Measurements from ENCODE around the gene SORBS2. TPM values are rescaled to one million over a fixed set of nuclear protein-coding genes. Genes with fewer than 3 reads are reported as not detected.

Gene SORBS2
- total and polyA plus RNA-seq, 2 of the 4 experiments (the other 2 are of a cell fraction), result 0.18 TPM; not detected in 1

- H3K9me1 ChIP-seq (ENCODE audit: insufficient read depth, low read length), result no peaks in the 10 kb centered on the region
- no TSS peak for BruUV-seq (replicated peaks)
- no peak overlapping the region for H4K91ac ChIP-seq (ENCODE audit: insufficient read depth, low read depth, low read length)
- no peak overlapping the region for H3K14ac ChIP-seq (replicated peaks; ENCODE audit: low read depth, low read length)
- CTCF ChIA-PET, result interaction anchor here (0.5 kb wide), 1 partner anchor 661 kb away, joined by 3 read pairs; no protein-coding TSS in a partner anchor
- no peak overlapping the region for H3K18ac ChIP-seq (ENCODE audit: low read depth, low read length)
- H2BK15ac ChIP-seq (ENCODE audit: low read depth, low read length), result no peak overlapping the region
- H3K27me3 ChIP-seq (ENCODE audit: control insufficient read depth, insufficient read depth, low read length), result peaks cover 14% of the 10 kb centered on the region
- no peak overlapping the region for H2AFZ ChIP-seq (replicated peaks; ENCODE audit: low read length, poor library complexity)
- no peak overlapping the region for H3K4me3 ChIP-seq (ENCODE audit: insufficient read depth, low read depth, low read length)
- H3K9me3 ChIP-seq (ENCODE audit: control insufficient read depth, insufficient read depth, low read length), result no peaks in the 10 kb centered on the region
- H2BK20ac ChIP-seq (ENCODE audit: low read depth, low read length), result no peak overlapping the region
- H4K8ac ChIP-seq (ENCODE audit: low read depth in 2 of 2, low read length in 2 of 2), result no peak overlapping the region
- dilution Hi-C loops (cut with HindIII; ENCODE audit: low sequenced_read_pairs, unreplicated experiment), result no loop called here
- no peak overlapping the region for H3K4ac ChIP-seq (ENCODE audit: low read depth, low read length)
- H4K5ac ChIP-seq (ENCODE audit: low read depth, low read length), result no peak overlapping the region
- no peak overlapping the region for H3K56ac ChIP-seq (ENCODE audit: extremely low read depth, insufficient read depth, low read length)
- no peak overlapping the region for H2BK120ac ChIP-seq (ENCODE audit: low read depth, low read length)
- POLR2A ChIA-PET (ENCODE audit: unreplicated experiment), result no interaction called here
- no peak overlapping the region for H3K4me2 ChIP-seq (ENCODE audit: low read depth, low read length)
- in situ Hi-C loops (cut with MboI; ENCODE audit: low sequenced_read_pairs), result no loop called here
- H2AK5ac ChIP-seq (ENCODE audit: low read depth, low read length), result no peak overlapping the region
- no peak overlapping the region for H2AK9ac ChIP-seq (replicated peaks; ENCODE audit: low read depth, low read length, poor library complexity)
- 79% methylated on average over 7 of the region's 10 CpGs; no CpG with 5 or more reads in 1 of the 2 experiments for WGBS, 2 experiments (ENCODE audit: extremely low coverage in 2 of 2, insufficient read length in 1 of 2)
- no peaks in the 10 kb centered on the region for H3K4me1 ChIP-seq (ENCODE audit: control insufficient read depth, insufficient read depth, low read length)
- no peak overlapping the region for H3K27ac ChIP-seq (ENCODE audit: insufficient read depth, low read length)
- intact Hi-C loops (cut with micrococcal nuclease), result no loop called here
- H3K9ac ChIP-seq (ENCODE audit: low read depth, low read length), result no peak overlapping the region
- no peaks in the 10 kb centered on the region for H4K20me1 ChIP-seq (ENCODE audit: insufficient read depth, low read length)
- H3K36me3 ChIP-seq (ENCODE audit: control insufficient read depth, insufficient read depth, low read length), result no peaks in the 10 kb centered on the region
- no peak overlapping the region for H2BK5ac ChIP-seq (ENCODE audit: low read depth, low read length, poor library complexity, severe bottlenecking)
- no peaks in the 10 kb centered on the region for H3K79me1 ChIP-seq (ENCODE audit: low read depth in 1 of 2, low read length in 2 of 2)
- TF ChIP-seq RCOR1 (IDR thresholded peaks at IDR 0.05; ENCODE audit: insufficient replicate concordance, low read length), result no peak
- no peak for TF ChIP-seq MAFK (IDR thresholded peaks at IDR 0.05; ENCODE audit: low read depth, low read length)
- TF ChIP-seq ELK1 (IDR thresholded peaks at IDR 0.05; ENCODE audit: borderline replicate concordance, low read depth, low read length), result no peak
- TF ChIP-seq CHD1 (IDR thresholded peaks at IDR 0.05; ENCODE audit: low read depth, low read length), result no peak
- TF ChIP-seq NFE2L2 (IDR thresholded peaks at IDR 0.05; ENCODE audit: low read depth, low read length), result no peak
- TF ChIP-seq CEBPB (IDR thresholded peaks at IDR 0.05; ENCODE audit: low read depth, low read length), result no peak
- TF ChIP-seq, protein P1, sequence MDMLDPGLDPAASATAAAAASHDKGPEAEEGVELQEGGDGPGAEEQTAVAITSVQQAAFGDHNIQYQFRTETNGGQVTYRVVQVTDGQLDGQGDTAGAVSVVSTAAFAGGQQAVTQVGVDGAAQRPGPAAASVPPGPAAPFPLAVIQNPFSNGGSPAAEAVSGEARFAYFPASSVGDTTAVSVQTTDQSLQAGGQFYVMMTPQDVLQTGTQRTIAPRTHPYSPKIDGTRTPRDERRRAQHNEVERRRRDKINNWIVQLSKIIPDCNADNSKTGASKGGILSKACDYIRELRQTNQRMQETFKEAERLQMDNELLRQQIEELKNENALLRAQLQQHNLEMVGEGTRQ (IDR thresholded peaks at IDR 0.05; ENCODE audit: low read depth, low read length), result no peak
- TF ChIP-seq RFX5 (IDR thresholded peaks at IDR 0.05; ENCODE audit: low read depth, low read length), result no peak
- TF ChIP-seq BHLHE40 (IDR thresholded peaks at IDR 0.05; ENCODE audit: low read depth, low read length), result no peak
- TF ChIP-seq POLR2A (IDR thresholded peaks at IDR 0.05; ENCODE audit: low read depth, low read length), result no peak
- no peak for TF ChIP-seq SMC3 (IDR thresholded peaks at IDR 0.05; ENCODE audit: low read depth, low read length)
- TF ChIP-seq CTCF (conservative IDR thresholded peaks at IDR 0.05; ENCODE audit: low read depth, low read length), result no peak
- no peak for TF ChIP-seq FOS (IDR thresholded peaks at IDR 0.05; ENCODE audit: low read depth, low read length)
- no peak for TF ChIP-seq MAZ (IDR thresholded peaks at IDR 0.05; ENCODE audit: borderline replicate concordance, low read depth, low read length)
- no peak for TF ChIP-seq RAD21 (IDR thresholded peaks at IDR 0.05; ENCODE audit: low read length)
- no peak for TF ChIP-seq MXI1 (IDR thresholded peaks at IDR 0.05; ENCODE audit: borderline replicate concordance, low read depth, low read length)
- DNase-seq, result no peak
- no peak overlapping the region for H3K23ac ChIP-seq (ENCODE audit: low read depth, low read length)
- no peak for ATAC-seq (ENCODE audit: low read depth)
Measured at GRCh38 chr4:185624259-185624589, 187.8 kb downstream of the SORBS2 start.

Measured in IMR-90 (cell line).